GM11168 (cell line): Measurements from ENCODE around the gene SOWAHB.

ENCODE experiments used
- in situ Hi-C: fragments of 300-500 bp; cut with MboI; formaldehyde crosslinking; loops from one replicate; pipeline ENCODE4 v1.12.0; 2022; ENCODE audit warnings: low sequenced_read_pairs; ENCODE audit not compliant: unreplicated experiment

The SOWAHB gene

GRCh38 chr4:76858319-76858718 lies 39.6 kb downstream of the SOWAHB start:
- in situ Hi-C loops = no loop called here

- in situ Hi-C loops = no loop called here
Measured at GRCh38 chr4:76857074-76857409, 40.9 kb downstream of the SOWAHB start.

DNA sequence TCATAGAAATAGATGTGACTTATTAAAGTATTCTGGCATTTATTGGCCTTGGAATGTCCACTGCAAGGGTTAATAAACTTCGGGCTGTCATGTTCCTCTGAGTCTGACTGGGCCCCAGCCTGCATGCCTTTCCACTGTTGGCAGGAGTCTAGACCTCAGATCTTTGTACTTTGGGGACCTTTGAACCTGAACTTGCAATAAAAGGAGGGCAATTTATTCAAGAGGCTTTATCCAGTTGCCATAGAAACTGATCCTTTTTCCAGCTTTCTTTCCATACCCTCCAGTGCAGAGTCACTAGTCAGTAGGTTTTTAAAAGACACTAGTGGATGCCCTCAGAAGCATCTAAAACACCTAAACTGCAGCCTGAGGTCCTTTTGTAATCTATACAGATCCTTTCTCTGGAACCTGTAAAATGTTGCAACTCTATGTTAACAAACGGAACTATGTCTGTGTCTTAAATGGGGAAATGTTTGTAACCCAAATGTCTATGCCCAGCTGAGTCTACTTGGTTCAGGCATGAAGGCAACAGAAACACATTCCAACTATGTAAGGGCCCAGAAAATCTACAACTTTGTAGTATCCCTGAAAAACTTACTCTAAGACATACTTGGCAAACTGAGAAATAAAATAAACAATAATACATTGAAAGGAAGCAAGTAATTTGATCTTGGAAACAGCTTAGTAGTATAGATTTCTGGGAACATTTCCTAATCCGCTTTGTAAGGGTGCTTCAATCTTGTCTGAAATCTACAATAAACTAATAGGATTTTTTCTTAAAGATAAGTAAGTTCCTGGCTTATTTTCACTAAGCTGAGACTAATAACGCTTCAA lies 41.5 kb downstream of the SOWAHB start:
- in situ Hi-C loops = no loop called here

- in situ Hi-C loops = no loop called here
Measured at GRCh38 chr4:76854858-76855257, 43.1 kb downstream of the SOWAHB start.

- in situ Hi-C loops = no loop called here
Measured at GRCh38 chr4:76851375-76851774, 46.6 kb downstream of the SOWAHB start.

- in situ Hi-C loops = no loop called here
Measured at GRCh38 chr4:76850010-76850441, 47.9 kb downstream of the SOWAHB start.
